ENCODE data around the gene MAGI2. TPM values are rescaled to one million over a fixed set of nuclear protein-coding genes. Genes with fewer than 3 reads are reported as not detected.

Gene MAGI2
- total and polyA plus RNA-seq, 8 donors, result 6.1 to 9.2 (median 7.1) TPM

DNA sequence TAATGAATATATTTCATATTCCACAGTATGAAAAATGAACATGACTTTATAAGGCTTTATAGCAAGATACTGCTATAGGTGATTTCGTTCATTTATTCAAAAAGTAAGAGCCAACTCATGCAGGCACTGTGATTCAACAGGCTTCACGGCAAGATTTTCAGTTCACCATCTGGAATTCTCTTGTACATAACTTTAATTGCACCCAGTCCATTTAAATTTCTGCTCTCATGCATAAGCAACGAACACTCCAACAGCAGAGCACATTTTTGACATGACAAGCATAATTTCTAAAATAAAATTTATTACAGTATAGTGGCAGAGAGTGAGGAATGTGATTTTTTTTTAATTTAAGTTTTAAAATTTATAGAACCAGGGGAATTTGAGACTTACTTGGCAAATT lies 1218.8 kb downstream of the MAGI2 start:
- H3K27ac ChIP-seq, result no peak overlapping the region
- DNase-seq (no peak), ATAC-seq (no peak)
- intact Hi-C loops (cut with DNase I), result no loop called here
- peaks cover 0 to 7% of the 10 kb centered on the region in 2 donors for H3K9me3 ChIP-seq
- no peak for TF ChIP-seq CTCF (IDR thresholded peaks at IDR 0.05)
- no peaks in the 10 kb centered on the region for H3K27me3 ChIP-seq
- H3K36me3 ChIP-seq, result no peaks in the 10 kb centered on the region
- H3K4me3 ChIP-seq, result no peak overlapping the region
- no peaks in the 10 kb centered on the region for H3K4me1 ChIP-seq

GRCh38 chr7:78232806-78233205 lies 1220.7 kb downstream of the MAGI2 start:
- Histone ChIP-seq H3K27me3 (no peaks in the 10 kb centered on the region), H3K36me3 (no peaks in the 10 kb centered on the region), H3K27ac (no peak overlapping the region), H3K4me3 (no peak overlapping the region), H3K9me3 (peaks cover 0 to 7% of the 10 kb centered on the region in 2 donors), H3K4me1 (no peaks in the 10 kb centered on the region)
- no peak for ATAC-seq
- intact Hi-C loops (cut with DNase I), result no loop called here
- no peak for DNase-seq
- TF ChIP-seq CTCF (IDR thresholded peaks at IDR 0.05), result no peak

DNA sequence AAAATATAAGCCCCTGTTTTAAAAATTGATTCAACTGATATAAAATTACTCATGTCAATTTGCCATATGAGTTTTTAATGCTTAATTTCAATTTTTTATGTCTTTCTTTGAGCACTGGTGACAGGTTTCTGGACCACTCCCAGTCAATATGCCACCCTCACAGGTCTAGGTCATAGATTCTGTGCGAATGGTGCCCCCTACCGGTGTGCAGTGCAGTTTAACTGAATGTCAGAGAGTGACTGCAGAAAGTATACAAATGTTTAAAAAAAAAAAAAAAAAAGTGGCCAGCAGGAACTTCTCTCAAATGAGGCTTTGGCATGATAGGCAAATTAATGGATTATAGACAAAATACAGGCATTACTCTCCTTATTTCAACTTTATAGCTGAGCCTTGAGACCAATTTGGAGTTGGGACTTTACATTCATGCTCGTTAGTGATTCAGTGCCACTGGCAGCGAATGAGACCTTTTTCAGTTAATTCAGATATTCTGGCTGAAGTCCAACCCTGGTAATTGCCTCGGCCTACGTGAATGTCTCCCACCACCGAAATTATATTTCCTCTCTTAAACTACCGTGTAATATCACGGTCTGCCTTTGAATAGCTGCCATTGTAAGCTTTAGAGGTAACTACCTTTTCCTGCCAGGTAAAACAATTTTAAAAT lies 1227.3 kb downstream of the MAGI2 start:
- Histone ChIP-seq H3K27me3 (no peaks in the 10 kb centered on the region), H3K4me3 (no peak overlapping the region), H3K36me3 (no peaks in the 10 kb centered on the region), H3K4me1 (peaks cover 0 to 2% of the 10 kb centered on the region in 2 donors), H3K9me3 (no peaks in the 10 kb centered on the region), H3K27ac (no peak overlapping the region)
- peak in 2 of 4 donors; percentile 35 to 53 for DNase-seq
- peak in 1 of 2 donors; percentile 26 for TF ChIP-seq CTCF (IDR thresholded peaks at IDR 0.05)
- intact Hi-C loops (cut with DNase I), result no loop called here
- peak; percentile 75 for ATAC-seq

GRCh38 chr7:78225534-78225933 lies 1227.9 kb downstream of the MAGI2 start:
- Histone ChIP-seq H3K27ac (no peak overlapping the region), H3K36me3 (no peaks in the 10 kb centered on the region), H3K4me1 (peaks cover 0 to 2% of the 10 kb centered on the region in 2 donors), H3K27me3 (no peaks in the 10 kb centered on the region), H3K4me3 (no peak overlapping the region), H3K9me3 (no peaks in the 10 kb centered on the region)
- peak; percentile 60 for ATAC-seq
- TF ChIP-seq CTCF (IDR thresholded peaks at IDR 0.05), result no peak
- intact Hi-C loops (cut with DNase I), result no loop called here
- DNase-seq, result peak in 1 of 4 donors; percentile 13

DNA sequence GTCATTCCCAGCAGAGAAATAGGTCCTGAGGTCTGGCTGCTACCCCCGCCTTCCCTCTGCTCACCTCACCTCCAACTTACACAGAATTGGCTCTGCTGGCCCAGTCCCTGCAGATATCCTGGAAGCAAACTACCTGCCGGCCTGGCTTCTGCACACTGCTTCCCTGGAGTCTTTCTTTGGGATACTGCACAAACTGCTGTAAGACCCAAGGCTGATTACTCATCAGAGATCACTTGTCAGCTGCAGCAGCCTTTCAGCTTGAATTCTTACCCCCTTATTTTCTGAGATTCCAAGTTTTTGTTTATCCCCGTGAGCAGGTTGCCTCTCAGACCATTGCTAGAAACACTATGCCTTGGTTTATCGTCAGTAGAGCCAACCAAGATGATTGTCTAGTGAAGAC lies 1228.5 kb downstream of the MAGI2 start:
- intact Hi-C loops (cut with DNase I), result no loop called here

More for the DNA sequence above, 1228.5 kb downstream of the MAGI2 start:
- H3K27me3 ChIP-seq, result no peaks in the 10 kb centered on the region
- H3K4me3 ChIP-seq, result no peak overlapping the region
- TF ChIP-seq CTCF (IDR thresholded peaks at IDR 0.05), result no peak
- DNase-seq, result no peak
- no peaks in the 10 kb centered on the region for H3K36me3 ChIP-seq
- H3K27ac ChIP-seq, result no peak overlapping the region
- peaks cover 0 to 2% of the 10 kb centered on the region in 2 donors for H3K4me1 ChIP-seq
- H3K9me3 ChIP-seq, result no peaks in the 10 kb centered on the region
- ATAC-seq, result peak; percentile 18

Data from left lung (tissue), 10 donors.